Globus pallidus (tissue), 1 donor: Measurements from ENCODE around the gene THEMIS.
"Not testable (repeated sequence)": the region's sequence is repeated elsewhere in the genome, so short reads cannot be mapped to it uniquely, and the experiment has no call there.

Source experiments
- DNase-seq: peaks from one replicate; pipeline ENCODE4 v3.0.0-alpha.2; 2015; ENCODE audit warnings: low spot score

Gene THEMIS

DNA sequence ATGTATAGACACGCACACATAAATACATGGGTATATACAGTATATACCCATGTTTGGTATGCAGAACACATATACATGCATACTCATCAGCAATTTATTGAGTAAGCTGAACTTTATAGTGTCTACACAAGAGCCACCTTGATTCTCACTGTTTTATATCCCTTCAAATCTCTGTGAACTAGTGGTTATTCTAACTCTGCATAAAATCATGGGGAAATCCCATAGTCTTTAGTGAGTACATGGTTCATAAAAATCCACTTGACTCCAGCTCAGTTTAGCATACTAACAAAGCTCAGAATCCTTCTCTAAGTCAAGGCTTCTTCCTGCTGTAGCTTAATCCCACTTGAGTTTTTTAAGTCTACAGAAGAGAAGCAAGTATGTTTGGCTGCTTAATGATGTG is 104.1 kb downstream of the THEMIS start:
- no peak for DNase-seq

DNA sequence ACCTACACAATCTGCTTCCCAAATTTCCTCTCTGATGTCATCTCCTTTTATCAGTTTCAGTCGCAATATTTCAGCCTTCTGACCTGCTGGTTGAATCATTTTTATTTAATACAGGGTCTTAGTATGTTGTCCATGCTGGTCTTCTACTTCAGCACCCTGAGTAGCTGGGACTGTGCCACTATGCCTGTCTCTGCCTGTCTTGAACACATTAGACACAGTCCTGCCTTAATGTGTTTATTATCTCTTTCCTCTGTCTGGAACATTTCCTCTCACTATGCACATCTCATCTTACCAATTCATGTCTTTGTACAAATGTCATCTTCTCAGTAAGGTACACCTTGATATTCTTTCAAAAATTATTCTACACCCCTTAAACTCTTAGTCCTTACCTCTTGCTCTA is 106.5 kb downstream of the THEMIS start:
- DNase-seq: no peak

GRCh38 chr6:127793396-127793795 is 107.5 kb downstream of the THEMIS start:
- DNase-seq: no peak

DNA sequence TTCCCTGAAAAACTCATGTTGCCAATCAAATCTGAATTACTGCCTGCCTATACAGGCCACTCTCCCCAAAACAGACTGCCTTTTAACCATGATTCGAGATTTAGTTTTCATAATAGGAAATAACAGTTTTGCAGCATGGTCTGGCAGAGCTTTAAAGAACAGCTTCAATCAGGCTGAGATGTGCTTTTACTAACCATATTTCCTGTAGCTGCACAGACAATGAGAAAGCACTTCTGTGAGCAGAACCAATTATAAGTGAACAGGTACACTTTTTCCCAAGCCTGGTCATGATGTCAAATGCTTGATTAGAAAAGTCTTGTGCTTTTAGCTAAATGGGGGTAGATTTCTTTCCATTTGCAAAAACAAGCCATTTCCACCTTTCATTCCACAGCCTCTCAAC is 108.2 kb downstream of the THEMIS start:
- no peak for DNase-seq

DNA sequence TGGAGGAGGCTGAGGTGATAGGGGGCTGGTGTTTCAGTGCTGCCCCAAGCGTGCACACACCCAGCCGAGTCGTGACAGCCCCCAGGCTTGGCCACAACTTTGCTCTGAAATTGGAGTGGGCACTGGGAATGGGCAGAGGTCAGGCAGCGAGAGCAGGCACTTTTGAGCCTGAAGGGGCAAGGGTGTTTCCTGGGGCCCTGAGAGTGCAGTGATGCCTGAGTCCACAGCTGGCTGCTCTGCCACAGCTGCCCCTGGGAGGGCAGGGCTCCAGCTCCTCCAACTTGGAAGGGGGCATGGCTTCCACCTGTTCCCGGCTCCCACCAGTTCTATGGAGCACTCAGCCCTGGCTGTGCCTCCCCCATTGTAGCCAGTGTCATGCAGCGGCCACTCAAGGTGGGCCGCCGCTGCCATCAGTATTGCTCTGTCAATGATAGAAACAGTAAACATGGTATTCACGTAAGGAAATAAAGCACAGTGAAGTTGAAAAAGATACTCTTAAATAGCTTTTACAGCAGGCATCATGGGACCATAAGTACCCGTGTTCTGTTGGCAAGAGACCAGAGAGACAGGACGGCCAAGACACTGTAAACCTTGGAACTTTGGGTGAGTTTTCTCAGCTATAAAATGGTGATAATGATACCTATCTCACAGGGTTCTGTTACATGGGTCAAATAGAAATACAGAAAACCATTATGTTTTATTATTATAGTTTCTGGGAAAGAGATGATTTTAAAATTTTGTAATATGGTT is 108.9 kb downstream of the THEMIS start:
- no peak for DNase-seq

GRCh38 chr6:127790571-127790970 is 110.3 kb downstream of the THEMIS start:
- no peak for DNase-seq

GRCh38 chr6:127786109-127786508 is 114.7 kb downstream of the THEMIS start:
- DNase-seq: no peak

GRCh38 chr6:127784468-127784867 is 116.4 kb downstream of the THEMIS start:
- no peak for DNase-seq

GRCh38 chr6:127781636-127782272 is 119.1 kb downstream of the THEMIS start:
- not testable (repeated sequence) for DNase-seq

GRCh38 chr6:127776320-127776719 is 124.5 kb downstream of the THEMIS start:
- DNase-seq: no peak

DNA sequence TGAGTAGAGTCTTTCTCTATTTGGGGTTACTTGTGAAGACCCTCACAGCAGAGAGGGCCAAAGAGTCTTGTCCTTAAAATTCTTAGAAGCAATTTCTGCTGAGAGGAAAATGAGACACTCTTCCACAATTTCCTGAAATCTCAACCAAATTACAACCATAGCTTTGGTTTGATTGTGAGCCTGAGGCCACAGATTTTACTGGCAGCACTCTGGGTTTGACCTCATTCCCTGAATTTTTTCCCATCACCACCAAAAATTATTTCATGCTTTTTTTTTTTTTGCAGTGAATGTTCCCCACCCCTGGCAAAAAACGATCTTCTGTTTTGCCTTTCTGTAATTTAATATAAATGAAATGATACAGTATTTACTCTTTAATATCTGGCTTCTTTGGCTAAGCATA is 125.5 kb downstream of the THEMIS start:
- no peak for DNase-seq

GRCh38 chr6:127768745-127769144 is 132.1 kb downstream of the THEMIS start:
- DNase-seq: no peak

DNA sequence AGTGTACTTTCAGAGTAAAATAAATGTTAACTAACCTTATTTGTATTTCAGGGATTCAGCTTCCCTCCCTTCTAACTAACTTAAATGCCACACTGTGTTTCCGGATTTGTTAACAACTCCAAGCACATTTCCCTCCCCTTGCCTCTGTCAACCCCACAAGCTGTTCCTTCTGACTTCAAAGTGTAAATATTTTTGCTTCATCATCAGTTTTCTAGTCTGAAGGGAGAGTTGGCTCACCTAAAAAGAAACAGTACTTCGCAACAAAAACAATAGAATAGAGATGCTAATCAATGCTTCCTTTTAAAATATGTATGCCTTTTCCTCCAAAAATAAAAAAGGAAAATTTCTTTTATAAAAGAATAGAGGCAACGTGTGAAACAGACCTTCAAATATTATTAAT is 132.6 kb downstream of the THEMIS start:
- DNase-seq: no peak

DNA sequence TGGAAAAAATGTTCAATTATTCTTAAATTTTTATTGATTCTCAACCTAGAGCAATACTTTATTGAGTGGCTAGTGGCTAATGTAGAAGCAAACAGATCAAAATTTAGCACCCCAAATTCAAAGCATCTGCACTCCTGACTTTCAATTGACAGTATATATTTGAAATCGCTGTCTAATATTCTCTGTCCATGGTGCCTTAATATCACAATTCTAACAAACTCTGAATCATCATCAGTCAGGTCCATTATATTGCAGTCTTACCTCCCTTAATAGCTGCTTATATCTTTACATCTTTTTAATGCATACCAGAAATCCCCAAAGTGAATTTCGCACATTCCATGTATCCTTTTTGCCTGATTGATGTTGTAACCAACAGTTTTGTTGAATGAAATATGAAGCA is 134.9 kb downstream of the THEMIS start:
- no peak for DNase-seq

GRCh38 chr6:127762284-127762683 is 138.6 kb downstream of the THEMIS start:
- no peak for DNase-seq

- no peak for DNase-seq
Measured at GRCh38 chr6:127761084-127761483, 139.8 kb downstream of the THEMIS start.

DNA sequence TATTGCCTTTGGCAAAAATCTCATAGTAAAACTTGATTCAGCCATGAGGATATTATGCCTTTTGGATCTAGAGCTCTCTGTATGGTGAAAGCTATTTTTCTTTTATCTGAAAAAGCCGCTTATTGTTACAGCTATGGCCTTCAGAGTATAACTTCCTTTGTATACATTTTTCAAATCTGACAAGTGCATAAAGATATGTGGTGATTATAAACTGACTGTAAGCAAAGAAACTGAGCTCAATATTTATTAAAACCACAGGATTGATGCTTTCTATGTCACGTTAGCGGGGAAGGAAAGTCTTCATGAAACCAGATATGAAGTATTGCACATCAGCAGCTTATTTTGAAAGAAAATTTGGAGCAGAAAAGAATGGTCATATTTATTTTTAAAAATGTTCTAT is 151.8 kb downstream of the THEMIS start:
- no peak for DNase-seq

DNA sequence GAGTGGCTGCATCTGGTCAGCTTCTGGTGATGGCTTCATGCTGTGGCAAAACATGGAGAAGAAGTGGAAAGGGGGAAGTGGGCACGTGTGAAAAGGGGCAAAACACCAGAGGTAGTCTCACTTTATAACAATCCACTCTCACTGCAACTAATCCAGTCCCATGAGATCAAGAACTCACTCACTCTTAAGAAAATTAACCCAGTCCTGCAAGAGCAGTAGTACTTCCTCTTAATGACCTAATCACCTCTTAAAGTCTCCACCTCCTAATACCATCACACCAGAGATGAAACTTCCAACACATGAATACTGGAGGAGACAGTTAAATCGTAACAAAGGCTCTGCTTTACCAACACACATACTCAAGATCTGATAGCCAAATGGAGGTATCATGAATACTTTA is 152.6 kb downstream of the THEMIS start:
- no peak for DNase-seq

DNA sequence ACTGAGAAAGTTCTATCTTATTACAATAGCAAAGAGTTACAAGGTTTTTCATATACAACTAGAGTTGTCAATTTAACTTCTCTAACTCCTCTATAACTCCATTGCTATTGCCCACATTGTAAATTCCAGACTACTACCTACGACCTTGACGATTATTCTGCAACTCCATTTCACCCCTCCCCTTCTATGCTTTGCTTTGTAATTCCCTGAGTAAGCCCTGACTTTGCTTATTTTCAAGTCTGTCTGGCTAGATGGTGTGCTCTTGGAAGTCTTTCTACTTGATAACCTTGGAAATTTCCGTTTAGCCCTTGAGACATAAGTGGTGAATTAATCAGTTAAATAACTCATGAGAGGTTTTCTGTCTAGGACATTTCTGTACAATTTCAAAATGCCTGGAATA is 162.4 kb downstream of the THEMIS start:
- DNase-seq: no peak

DNA sequence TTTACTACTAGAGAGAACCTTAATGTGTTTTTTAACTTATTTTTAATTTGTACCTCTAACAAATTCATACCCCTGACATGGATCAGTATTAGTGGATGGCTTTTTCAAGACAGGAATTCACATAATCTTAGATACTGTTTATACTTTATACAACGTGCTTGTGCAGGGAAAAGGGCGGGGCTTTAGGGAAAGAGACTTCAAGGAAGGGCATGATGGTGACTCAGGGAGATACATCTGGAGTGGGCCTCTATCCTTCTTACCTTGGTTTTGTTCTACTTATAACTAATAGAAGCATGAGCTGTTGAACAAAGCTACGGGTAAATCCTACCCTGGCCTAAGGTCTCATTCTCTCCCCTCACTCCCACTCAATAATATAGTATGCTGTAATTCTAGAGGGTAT is 163.1 kb downstream of the THEMIS start:
- DNase-seq: no peak

DNA sequence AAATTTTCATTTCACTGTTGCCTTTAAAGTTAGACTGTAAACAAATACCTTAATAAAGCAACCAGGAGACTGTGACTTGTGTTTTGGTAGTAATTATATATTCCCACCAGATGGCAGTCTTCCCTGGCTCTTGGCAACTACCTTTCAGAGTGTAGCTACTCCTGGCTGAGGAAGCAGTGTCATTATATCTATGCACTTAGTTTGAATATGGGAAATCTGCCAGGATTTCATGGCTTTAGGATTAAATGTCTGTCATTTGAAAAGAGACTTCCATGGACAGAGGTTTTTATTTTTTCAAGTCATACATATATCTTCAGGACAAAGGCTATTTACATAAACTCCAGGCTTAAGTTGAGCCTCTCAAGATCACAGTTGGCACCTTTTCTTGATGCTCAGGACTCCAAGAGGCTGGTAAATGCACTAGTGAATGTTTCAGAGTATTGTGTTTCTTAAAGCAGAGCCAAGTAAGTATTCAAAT is 163.8 kb downstream of the THEMIS start:
- DNase-seq: peak; percentile 73

DNA sequence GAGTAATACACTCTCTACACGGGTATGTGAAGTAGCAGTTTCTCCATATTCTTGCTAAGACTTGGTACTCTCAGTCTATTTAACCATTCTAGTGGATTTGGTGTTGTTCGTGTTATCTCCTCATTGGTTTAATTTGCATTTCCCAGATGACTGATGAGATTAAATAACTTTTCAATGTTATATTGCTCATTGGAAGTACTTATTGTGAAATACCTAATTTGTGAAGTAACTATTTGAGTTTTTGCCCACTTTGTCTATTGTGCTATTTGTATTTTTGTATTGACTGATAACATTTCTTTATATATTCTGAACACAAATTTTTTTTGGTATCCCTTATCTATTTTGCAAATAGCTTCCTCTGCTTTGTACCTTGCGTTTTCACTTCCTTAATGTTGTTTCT is 167.9 kb downstream of the THEMIS start:
- no peak for DNase-seq

DNA sequence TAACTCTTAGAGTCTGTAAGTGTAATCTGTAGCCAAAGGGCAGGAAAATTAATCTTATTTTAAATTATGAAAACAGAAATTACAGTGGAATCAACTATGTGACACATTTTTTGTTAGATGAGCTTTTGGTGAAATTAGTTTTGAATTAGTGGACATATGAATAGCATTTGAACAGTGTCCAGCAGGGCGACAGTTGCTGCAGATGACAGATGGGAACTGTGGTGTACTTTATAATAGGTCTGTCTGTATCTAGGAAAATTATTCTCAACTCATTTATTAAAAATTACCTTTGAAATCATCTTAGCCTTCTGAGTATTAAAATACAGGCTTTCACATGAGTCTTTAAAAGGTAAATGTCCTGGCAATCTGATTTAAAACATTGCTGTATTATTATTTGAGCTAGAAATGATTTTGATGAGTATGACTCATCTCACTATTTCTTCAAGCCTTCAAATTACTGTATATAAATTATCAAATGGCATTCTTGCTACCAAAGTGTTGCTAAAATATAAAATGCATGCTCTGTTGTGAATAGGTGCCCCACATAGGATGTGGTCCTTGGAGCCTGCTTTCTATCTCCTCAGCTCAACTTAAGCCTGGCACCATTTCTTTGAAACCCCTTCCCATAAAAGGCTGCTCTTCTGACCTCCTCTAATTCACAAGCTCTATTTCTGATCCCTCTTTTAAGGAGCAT is 173.5 kb downstream of the THEMIS start:
- no peak for DNase-seq
